Activated CD4-positive, alpha-beta memory T cell treated with anti-CD3 and anti-CD28 coated beads for 36 hours (primary cell): ENCODE results near the gene NRCAM. TPM values are rescaled to one million over a fixed set of nuclear protein-coding genes. Genes with fewer than 3 reads are reported as not detected.

Experiments
- CTCF ChIA-PET: fragments of 350-600 bp; sonication (Branson Sonifier 250); formaldehyde crosslinking; loops from one replicate; lab custom pipeline; 2021; ENCODE audit warnings: antibody characterized with exemption, inconsistent platforms; lab: Charles Lee
- POLR2A ChIA-PET: fragments of 350-600 bp; sonication (Branson Sonifier 250); formaldehyde crosslinking; loops from one replicate; lab custom pipeline; 2021; ENCODE audit warnings: antibody characterized with exemption; lab: Charles Lee
- DNase-seq: peaks from one replicate; pipeline ENCODE4 v3.0.0-alpha.2; 2020
- H3K27ac Mint-ChIP-seq: one replicate; pipeline ENCODE4 v1.8.0; 2021; ENCODE audit warnings: mixed read lengths
- H3K27me3 Mint-ChIP-seq: one replicate; pipeline ENCODE4 v1.8.0; 2021; ENCODE audit warnings: mixed read lengths
- H3K36me3 Mint-ChIP-seq: one replicate; pipeline ENCODE4 v1.8.0; 2021; ENCODE audit warnings: mixed read lengths
- H3K4me1 Mint-ChIP-seq: one replicate; pipeline ENCODE4 v1.8.0; 2021; ENCODE audit warnings: low read depth, mixed read lengths
- H3K4me3 Mint-ChIP-seq: one replicate; pipeline ENCODE4 v1.8.0; 2021; ENCODE audit warnings: mild to moderate bottlenecking, mixed read lengths
- H3K9me3 Mint-ChIP-seq: one replicate; pipeline ENCODE4 v1.8.0; 2021; ENCODE audit warnings: mixed read lengths
- intact Hi-C: fragments of 100-400 bp; cut with micrococcal nuclease; formaldehyde crosslinking; loops from one replicate; pipeline ENCODE4 v1.15.1; 2023
- total RNA-seq, 2 experiments: library from RNA; stranded (reverse); gene quantifications; one replicate each; pipeline ENCODE4 v1.2.3, GENCODE V29; 2021

NRCAM gene
- total RNA-seq, 2 experiments from 2014 or later: 0.14 TPM; not detected in 1

GRCh38 chr7:108234971-108235450 is 221.2 kb downstream of the NRCAM start:
- no peak for DNase-seq
- Mint-ChIP-seq H3K9me3 (no peaks in the 10 kb centered on the region), H3K27me3 (peaks cover 3% of the 10 kb centered on the region), H3K36me3 (no peaks in the 10 kb centered on the region), H3K27ac (no peak overlapping the region), H3K4me3 (no peak overlapping the region), H3K4me1 (no peaks in the 10 kb centered on the region)
- ChIA-PET CTCF (no interaction called here), POLR2A (no interaction called here)
- intact Hi-C loops: no loop called here

- Mint-ChIP-seq H3K9me3 (no peaks in the 10 kb centered on the region), H3K27me3 (peaks cover 2% of the 10 kb centered on the region), H3K27ac (no peak overlapping the region), H3K4me3 (no peak overlapping the region), H3K4me1 (no peaks in the 10 kb centered on the region), H3K36me3 (no peaks in the 10 kb centered on the region)
- ChIA-PET POLR2A (no interaction called here), CTCF (no interaction called here)
- no peak for DNase-seq
- intact Hi-C loops: no loop called here
Observed at GRCh38 chr7:108234281-108234680, 222.0 kb downstream of the NRCAM start.

- no peaks in the 10 kb centered on the region for H3K36me3 Mint-ChIP-seq
- no peaks in the 10 kb centered on the region for H3K9me3 Mint-ChIP-seq
- intact Hi-C loops: no loop called here
- H3K4me3 Mint-ChIP-seq: no peak overlapping the region
- H3K27ac Mint-ChIP-seq: no peak overlapping the region
- ChIA-PET POLR2A (no interaction called here), CTCF (no interaction called here)
- H3K27me3 Mint-ChIP-seq: no peaks in the 10 kb centered on the region
- no peaks in the 10 kb centered on the region for H3K4me1 Mint-ChIP-seq
- no peak for DNase-seq
Observed at GRCh38 chr7:108232076-108232475, 224.2 kb downstream of the NRCAM start.

GRCh38 chr7:108231221-108231620 is 225.0 kb downstream of the NRCAM start:
- CTCF ChIA-PET: no interaction called here
- intact Hi-C loops: no loop called here
- H3K27me3 Mint-ChIP-seq: no peaks in the 10 kb centered on the region
- POLR2A ChIA-PET: no interaction called here
- H3K4me1 Mint-ChIP-seq: no peaks in the 10 kb centered on the region
- H3K27ac Mint-ChIP-seq: no peak overlapping the region
- H3K4me3 Mint-ChIP-seq: no peak overlapping the region
- H3K9me3 Mint-ChIP-seq: no peaks in the 10 kb centered on the region
- H3K36me3 Mint-ChIP-seq: no peaks in the 10 kb centered on the region
- DNase-seq: no peak

GRCh38 chr7:108227366-108227765 is 228.9 kb downstream of the NRCAM start:
- POLR2A ChIA-PET: no interaction called here

GRCh38 chr7:108226816-108227299 is 229.4 kb downstream of the NRCAM start:
- Mint-ChIP-seq H3K27ac (no peak overlapping the region), H3K27me3 (no peaks in the 10 kb centered on the region), H3K4me3 (no peak overlapping the region), H3K4me1 (no peaks in the 10 kb centered on the region), H3K9me3 (no peaks in the 10 kb centered on the region), H3K36me3 (no peaks in the 10 kb centered on the region)
- no peak for DNase-seq
- ChIA-PET POLR2A (no interaction called here), CTCF (no interaction called here)
- intact Hi-C loops: no loop called here

More at GRCh38 chr7:108227366-108227765, 228.9 kb downstream of the NRCAM start:
- no peak for DNase-seq
- no peaks in the 10 kb centered on the region for H3K27me3 Mint-ChIP-seq
- H3K4me3 Mint-ChIP-seq: no peak overlapping the region
- no peaks in the 10 kb centered on the region for H3K4me1 Mint-ChIP-seq
- no peak overlapping the region for H3K27ac Mint-ChIP-seq
- CTCF ChIA-PET: no interaction called here
- H3K36me3 Mint-ChIP-seq: no peaks in the 10 kb centered on the region
- intact Hi-C loops: no loop called here
- H3K9me3 Mint-ChIP-seq: no peaks in the 10 kb centered on the region

GRCh38 chr7:108225531-108226181 is 230.6 kb downstream of the NRCAM start:
- Mint-ChIP-seq H3K27ac (no peak overlapping the region), H3K4me1 (no peaks in the 10 kb centered on the region), H3K4me3 (no peak overlapping the region), H3K36me3 (no peaks in the 10 kb centered on the region), H3K9me3 (no peaks in the 10 kb centered on the region), H3K27me3 (no peaks in the 10 kb centered on the region)
- intact Hi-C loops: no loop called here
- no peak for DNase-seq
- ChIA-PET POLR2A (no interaction called here), CTCF (no interaction called here)

- ChIA-PET CTCF (no interaction called here), POLR2A (no interaction called here)
- intact Hi-C loops: no loop called here
- no peak for DNase-seq
- H3K27me3 Mint-ChIP-seq: no peaks in the 10 kb centered on the region
- no peaks in the 10 kb centered on the region for H3K9me3 Mint-ChIP-seq
- H3K4me3 Mint-ChIP-seq: no peak overlapping the region
- H3K4me1 Mint-ChIP-seq: no peaks in the 10 kb centered on the region
- no peaks in the 10 kb centered on the region for H3K36me3 Mint-ChIP-seq
- no peak overlapping the region for H3K27ac Mint-ChIP-seq
Observed at GRCh38 chr7:108224387-108224786, 231.8 kb downstream of the NRCAM start.

GRCh38 chr7:108222236-108222892 is 233.9 kb downstream of the NRCAM start:
- POLR2A ChIA-PET: no interaction called here
- no peaks in the 10 kb centered on the region for H3K4me1 Mint-ChIP-seq
- no peak overlapping the region for H3K27ac Mint-ChIP-seq
- H3K27me3 Mint-ChIP-seq: peaks cover 6% of the 10 kb centered on the region
- no peak for DNase-seq
- intact Hi-C loops: no loop called here
- no peaks in the 10 kb centered on the region for H3K36me3 Mint-ChIP-seq
- CTCF ChIA-PET: no interaction called here
- no peak overlapping the region for H3K4me3 Mint-ChIP-seq
- H3K9me3 Mint-ChIP-seq: no peaks in the 10 kb centered on the region

- H3K27me3 Mint-ChIP-seq: peaks cover 4% of the 10 kb centered on the region
- no peak for DNase-seq
- peaks cover 3% of the 10 kb centered on the region for H3K4me1 Mint-ChIP-seq
- intact Hi-C loops: no loop called here
- H3K27ac Mint-ChIP-seq: no peak overlapping the region
- no peaks in the 10 kb centered on the region for H3K36me3 Mint-ChIP-seq
- ChIA-PET POLR2A (no interaction called here), CTCF (no interaction called here)
- peaks cover 2% of the 10 kb centered on the region for H3K9me3 Mint-ChIP-seq
- H3K4me3 Mint-ChIP-seq: no peak overlapping the region
Observed at GRCh38 chr7:108211382-108212201, 244.6 kb downstream of the NRCAM start.

- no peak overlapping the region for H3K27ac Mint-ChIP-seq
- ChIA-PET POLR2A (no interaction called here), CTCF (no interaction called here)
- no peaks in the 10 kb centered on the region for H3K36me3 Mint-ChIP-seq
- peaks cover 3% of the 10 kb centered on the region for H3K4me1 Mint-ChIP-seq
- H3K4me3 Mint-ChIP-seq: no peak overlapping the region
- H3K27me3 Mint-ChIP-seq: peaks cover 4% of the 10 kb centered on the region
- DNase-seq: no peak
- intact Hi-C loops: no loop called here
- H3K9me3 Mint-ChIP-seq: peaks cover 2% of the 10 kb centered on the region
Observed at GRCh38 chr7:108210796-108211195, 245.4 kb downstream of the NRCAM start.

GRCh38 chr7:108205311-108205710 is 250.9 kb downstream of the NRCAM start:
- intact Hi-C loops: no loop called here
- CTCF ChIA-PET: no interaction called here
- POLR2A ChIA-PET: no interaction called here

More at GRCh38 chr7:108205311-108205710, 250.9 kb downstream of the NRCAM start:
- H3K27me3 Mint-ChIP-seq: peaks cover 5% of the 10 kb centered on the region
- no peaks in the 10 kb centered on the region for H3K4me1 Mint-ChIP-seq
- no peak overlapping the region for H3K27ac Mint-ChIP-seq
- DNase-seq: no peak
- no peaks in the 10 kb centered on the region for H3K36me3 Mint-ChIP-seq
- no peaks in the 10 kb centered on the region for H3K9me3 Mint-ChIP-seq
- no peak overlapping the region for H3K4me3 Mint-ChIP-seq
